NB4 (cell line): Measurements from ENCODE around the gene CXCL3.
A peak's percentile ranks its signal among the peaks of the same experiment; 100 is the strongest.

ENCODE experiments used
- DNase-seq: peaks from one replicate; pipeline ENCODE4 v3.0.0; 2010; ENCODE audit warnings: low read depth
- H3K4me3 ChIP-seq: one replicate; pipeline ENCODE4 v1.5.1; 2011; ENCODE audit warnings: mild to moderate bottlenecking, low read depth, low read length, moderate library complexity
- MYC ChIP-seq: IDR thresholded peaks from 2 replicates; pipeline ENCODE4 v1.6.1; 2011; ENCODE audit warnings: low read depth, low read length
- POLR2A ChIP-seq: IDR thresholded peaks from 2 replicates; pipeline ENCODE4 v1.6.1; 2011; ENCODE audit warnings: mild to moderate bottlenecking; ENCODE audit not compliant: insufficient read length; ENCODE audit errors: extremely low read depth
- TF ChIP-seq, protein P1 (sequence below): IDR thresholded peaks from one replicate; pipeline ENCODE4 v1.5.1; 2012; ENCODE audit warnings: low read depth, low read length
- TF ChIP-seq, protein P2 (sequence below): IDR thresholded peaks from 2 replicates; pipeline ENCODE4 v1.6.1; 2011; ENCODE audit warnings: low read depth, low read length

The CXCL3 gene

DNA sequence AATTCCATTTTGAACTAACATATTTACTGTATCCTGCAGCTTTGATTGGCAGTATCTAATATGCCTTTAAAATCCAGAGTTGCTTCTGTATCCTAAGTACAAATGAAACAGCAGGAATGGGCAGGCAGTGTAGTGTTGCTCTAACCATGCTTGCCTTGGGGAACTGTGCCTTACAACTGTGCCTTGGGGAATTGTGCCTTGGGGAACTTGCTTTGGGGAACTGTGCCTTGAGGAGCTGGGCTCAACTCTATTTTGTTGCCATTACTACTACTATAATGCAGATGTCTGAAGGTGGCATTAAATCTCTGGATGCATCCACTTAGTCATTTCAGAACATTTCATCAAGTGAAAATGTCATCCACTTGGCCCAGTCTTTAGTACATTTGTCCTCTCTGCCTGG lies 6.9 kb downstream of the CXCL3 start:
- H3K4me3 ChIP-seq: no peak overlapping the region
- no peak for DNase-seq
- TF ChIP-seq, protein P1, sequence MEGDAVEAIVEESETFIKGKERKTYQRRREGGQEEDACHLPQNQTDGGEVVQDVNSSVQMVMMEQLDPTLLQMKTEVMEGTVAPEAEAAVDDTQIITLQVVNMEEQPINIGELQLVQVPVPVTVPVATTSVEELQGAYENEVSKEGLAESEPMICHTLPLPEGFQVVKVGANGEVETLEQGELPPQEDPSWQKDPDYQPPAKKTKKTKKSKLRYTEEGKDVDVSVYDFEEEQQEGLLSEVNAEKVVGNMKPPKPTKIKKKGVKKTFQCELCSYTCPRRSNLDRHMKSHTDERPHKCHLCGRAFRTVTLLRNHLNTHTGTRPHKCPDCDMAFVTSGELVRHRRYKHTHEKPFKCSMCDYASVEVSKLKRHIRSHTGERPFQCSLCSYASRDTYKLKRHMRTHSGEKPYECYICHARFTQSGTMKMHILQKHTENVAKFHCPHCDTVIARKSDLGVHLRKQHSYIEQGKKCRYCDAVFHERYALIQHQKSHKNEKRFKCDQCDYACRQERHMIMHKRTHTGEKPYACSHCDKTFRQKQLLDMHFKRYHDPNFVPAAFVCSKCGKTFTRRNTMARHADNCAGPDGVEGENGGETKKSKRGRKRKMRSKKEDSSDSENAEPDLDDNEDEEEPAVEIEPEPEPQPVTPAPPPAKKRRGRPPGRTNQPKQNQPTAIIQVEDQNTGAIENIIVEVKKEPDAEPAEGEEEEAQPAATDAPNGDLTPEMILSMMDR: no peak
- TF ChIP-seq, protein P2, sequence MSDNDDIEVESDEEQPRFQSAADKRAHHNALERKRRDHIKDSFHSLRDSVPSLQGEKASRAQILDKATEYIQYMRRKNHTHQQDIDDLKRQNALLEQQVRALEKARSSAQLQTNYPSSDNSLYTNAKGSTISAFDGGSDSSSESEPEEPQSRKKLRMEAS: no peak
- TF ChIP-seq POLR2A (no peak), MYC (no peak)

DNA sequence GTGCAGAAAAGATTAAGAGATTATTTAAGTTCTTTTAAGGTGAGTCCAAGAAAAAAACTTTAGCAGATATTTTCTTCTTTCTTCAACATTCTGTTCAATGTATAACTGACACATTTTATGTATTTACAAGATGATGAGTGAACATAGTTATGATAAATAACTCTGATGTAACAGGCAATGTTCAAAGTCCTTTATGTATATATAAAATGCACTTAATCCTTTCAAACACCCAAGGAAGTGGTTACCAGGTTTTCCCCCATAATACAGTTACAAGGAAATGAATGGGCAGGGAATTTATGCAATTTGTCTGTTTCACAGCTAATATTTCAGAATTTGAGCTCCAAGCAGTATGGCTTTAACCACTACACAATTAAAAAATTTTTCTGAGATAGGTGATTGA lies 8.2 kb downstream of the CXCL3 start:
- DNase-seq: no peak
- TF ChIP-seq MYC: no peak
- TF ChIP-seq, protein P2: no peak
- no peak for TF ChIP-seq POLR2A
- TF ChIP-seq, protein P1: no peak
- no peak overlapping the region for H3K4me3 ChIP-seq

DNA sequence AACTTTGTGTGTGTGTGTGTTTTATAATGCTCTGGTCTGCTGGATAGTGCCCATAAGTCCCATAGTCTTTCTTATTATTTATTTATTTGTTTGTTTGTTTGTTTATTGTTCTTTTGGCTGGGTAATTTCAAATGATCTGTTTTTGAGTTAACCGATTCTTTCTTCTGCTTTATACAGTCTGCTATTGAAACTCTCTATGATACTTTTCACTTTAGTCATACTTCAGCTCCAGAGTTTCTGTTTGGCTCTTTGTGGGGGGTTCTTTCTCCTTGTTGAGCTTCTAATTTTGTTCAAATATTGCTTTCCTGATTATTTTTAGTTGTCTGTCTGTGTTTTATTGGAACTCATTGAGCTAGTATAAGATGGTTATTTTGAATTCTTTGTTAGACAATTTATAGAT lies 10.0 kb downstream of the CXCL3 start:
- H3K4me3 ChIP-seq: no peak overlapping the region
- DNase-seq: no peak
- TF ChIP-seq, protein P2: no peak
- TF ChIP-seq MYC: no peak
- no peak for TF ChIP-seq POLR2A
- TF ChIP-seq, protein P1: no peak

DNA sequence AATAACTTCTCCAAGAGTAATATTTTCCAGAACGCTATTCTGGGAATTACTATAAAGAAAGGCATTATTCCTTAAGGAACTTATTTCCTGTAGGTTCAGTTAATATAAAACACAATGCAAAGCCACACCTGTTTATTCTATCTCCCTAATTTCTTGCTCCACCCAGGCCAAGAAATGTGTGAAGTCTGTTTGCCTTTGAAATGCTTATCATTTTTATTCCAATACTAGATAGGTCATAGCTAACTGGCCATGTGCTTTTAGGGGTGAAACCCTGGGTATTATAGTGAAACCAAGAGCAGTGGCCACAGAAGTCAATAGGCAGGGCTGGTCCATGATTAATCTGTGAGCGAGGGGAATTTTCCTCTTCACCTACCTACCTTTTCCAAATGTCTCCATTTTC lies 14.8 kb downstream of the CXCL3 start:
- TF ChIP-seq MYC (no peak), POLR2A (no peak)
- TF ChIP-seq, protein P1: no peak
- TF ChIP-seq, protein P2: no peak
- no peak for DNase-seq
- no peak overlapping the region for H3K4me3 ChIP-seq

DNA sequence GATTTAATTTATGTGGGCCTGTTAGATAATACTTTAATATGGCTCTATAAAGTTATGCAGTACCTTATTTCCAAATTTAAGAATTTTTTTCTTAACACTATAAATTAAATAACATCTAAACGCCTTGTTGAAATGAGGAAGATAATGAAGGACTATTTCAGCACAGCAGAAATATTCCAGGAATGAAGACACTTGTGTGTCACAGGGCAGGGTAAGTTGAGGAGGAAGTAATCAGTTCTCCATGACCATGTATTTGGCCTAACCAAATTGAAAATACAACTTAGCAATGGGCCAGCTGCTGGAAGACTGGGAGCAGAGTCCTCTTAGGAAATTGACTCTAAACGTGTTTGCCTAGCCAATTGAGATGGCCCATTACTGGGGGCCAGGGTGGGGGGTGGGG lies 16.9 kb downstream of the CXCL3 start:
- no peak for DNase-seq
- H3K4me3 ChIP-seq: no peak overlapping the region
- TF ChIP-seq POLR2A: no peak
- TF ChIP-seq, protein P1: no peak
- TF ChIP-seq, protein P2: no peak
- TF ChIP-seq MYC: no peak

DNA sequence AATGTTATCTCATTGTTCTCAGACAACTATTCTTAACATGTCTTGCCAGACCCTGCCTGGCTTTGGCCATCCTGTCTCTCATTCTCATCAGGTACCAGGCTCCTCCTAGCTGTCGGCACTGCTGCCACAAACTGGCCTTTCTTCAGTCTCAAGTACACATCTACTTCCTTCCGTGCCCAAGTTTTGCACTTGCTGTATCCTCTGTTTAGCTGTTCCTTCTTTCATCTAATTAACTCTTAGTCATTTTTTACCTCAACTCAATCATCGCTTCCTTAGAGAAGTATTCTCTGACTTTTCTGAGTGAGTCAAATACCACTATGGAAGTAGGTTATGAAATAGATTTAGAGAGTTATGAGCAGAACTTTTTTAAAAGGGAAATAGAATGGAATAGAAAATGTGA lies 19.7 kb downstream of the CXCL3 start:
- TF ChIP-seq POLR2A (no peak), MYC (no peak)
- no peak overlapping the region for H3K4me3 ChIP-seq
- DNase-seq: peak; percentile 16
